Spleen (tissue), 11 donors: ENCODE results near the gene AARS1. TPM values are rescaled to one million over a fixed set of nuclear protein-coding genes. Genes with fewer than 3 reads are reported as not detected.
"Not testable (repeated sequence)": the region's sequence is repeated elsewhere in the genome, so short reads cannot be mapped to it uniquely, and the experiment has no call there.

ENCODE experiments used
- DNase-seq: peaks from one replicate; pipeline ENCODE4 v3.0.0-alpha.2; 2020
- H3K27ac ChIP-seq, 8 donors: fragments of 200-600 bp; sonication (generic) in 7 of 8; 1 replicate in 4 of 8; 2 replicates in 4 of 8; pipeline versions ENCODE4 v1.5.0 to v1.8.0; 2016 to 2021; ENCODE audit warnings: inconsistent platforms in 4 of 8, mild to moderate bottlenecking in 4 of 8, moderate library complexity in 1 of 8
- H3K27me3 ChIP-seq, 7 donors: fragments of 200-600 bp; sonication (generic) in 6 of 7; replicated peaks in 1 of 7; 1 replicate in 4 of 7; 2 replicates in 3 of 7; pipeline versions ENCODE4 v1.5.0 to v1.8.0; 2016 to 2021; ENCODE audit warnings: inconsistent platforms in 3 of 7, mild to moderate bottlenecking in 1 of 7
- H3K36me3 ChIP-seq, 6 donors: fragments of 200-600 bp; sonication (generic) in 5 of 6; 1 replicate in 4 of 6; 2 replicates in 2 of 6; pipeline versions ENCODE4 v1.5.0 to v1.8.0; 2016 to 2021; ENCODE audit warnings: inconsistent platforms in 2 of 6
- H3K4me1 ChIP-seq, 6 donors: fragments of 200-600 bp; sonication (generic) in 5 of 6; 1 replicate in 3 of 6; 2 replicates in 3 of 6; pipeline versions ENCODE4 v1.5.0 to v1.8.0; 2016 to 2021; ENCODE audit warnings: inconsistent platforms in 3 of 6
- H3K4me3 ChIP-seq, 8 donors: fragments of 200-600 bp; sonication (generic) in 7 of 8; 1 replicate in 4 of 8; 2 replicates in 4 of 8; pipeline versions ENCODE4 v1.5.0 to v1.8.0; 2016 to 2021; ENCODE audit warnings: inconsistent platforms in 4 of 8, mild to moderate bottlenecking in 4 of 8, moderate library complexity in 2 of 8
- H3K9me3 ChIP-seq, 8 donors: fragments of 200-600 bp; sonication (generic) in 7 of 8; 1 replicate in 4 of 8; 2 replicates in 4 of 8; pipeline versions ENCODE4 v1.5.0 to v1.8.0; 2016 to 2021; ENCODE audit warnings: inconsistent platforms in 4 of 8
- POLR2A ChIP-seq, 3 donors: fragments of 450-650 bp; IDR thresholded peaks; one replicate each; pipeline ENCODE4 v1.5.1; 2017; ENCODE audit warnings: antibody characterized with exemption in 3 of 3, mild to moderate bottlenecking in 1 of 3
- POLR2AphosphoS5 ChIP-seq, 3 donors: sonication (generic); formaldehyde crosslinking; IDR thresholded peaks; one replicate each; pipeline ENCODE4 v1.5.1; 2017; ENCODE audit warnings: antibody characterized with exemption in 3 of 3
- WGBS, 5 donors: extraction: QIAGEN DNeasy Blood & Tissue Kit in 3 of 5; methylation state at CpG; one replicate each; pipeline versions ENCODE4 v1.1.5 to v1.1.7; 2013 to 2018; 5-methylcytosine and 5-hydroxymethylcytosine counted together
- intact Hi-C: fragments of 100-400 bp; cut with DNase I; formaldehyde crosslinking; loops from one replicate; pipeline ENCODE4 v1.15.0; 2023; ENCODE audit warnings: low total_unique reads
- polyA plus RNA-seq, 3 donors: library from polyadenylated mRNA; stranded (reverse); fragments of 200-250 nt; gene quantifications; one replicate each; pipeline ENCODE4 v1.2.1, GENCODE V29; 2013
- total RNA-seq, 7 donors: library from RNA; depleted of rRNA in 3 of 7; stranded (reverse); fragments of >200 nt in 3 of 7; fragmentation: NEBNext Ultra II Directional in 4 of 7; extraction: Animal tissue kit (Norgen Biotek cat#: 25700) in 4 of 7; gene quantifications; one replicate each; pipeline versions ENCODE4 v1.1.0 to v1.2.1, GENCODE V29; 2016 to 2021
- TF ChIP-seq, protein P1 (sequence below), 11 experiments: fragments of 200-600 bp in 7 of 11; fragments of 450-650 bp in 4 of 11; sonication (generic) in 4 of 11; IDR thresholded peaks in 8 of 11; conservative IDR thresholded peaks in 3 of 11; 1 replicate in 7 of 11; 2 replicates in 4 of 11; pipeline versions ENCODE4 v1.4.0 to v1.8.0; 2016 to 2021; ENCODE audit warnings: antibody characterized with exemption in 11 of 11, inconsistent platforms in 4 of 11, mild to moderate bottlenecking in 1 of 11
- donor health status: healthy with polysubstance abuse.
- donor health status: DM: no; HTN: no; CAD: no; lungs with moderate emphysema.
- donor health status: DM: no; HTN: no; CAD: no.
- donor health status: Bipolar disorder and iron deficiency.
- donor health status: healthy.
- donor health status: DM: no; HTN: no; CAD: no.
- donor health status: DM: yes; HTN: yes; CAD: no.

The AARS1 gene
- total and polyA plus RNA-seq, 10 donors: 15.4 to 80.9 (median 48.8) TPM

DNA sequence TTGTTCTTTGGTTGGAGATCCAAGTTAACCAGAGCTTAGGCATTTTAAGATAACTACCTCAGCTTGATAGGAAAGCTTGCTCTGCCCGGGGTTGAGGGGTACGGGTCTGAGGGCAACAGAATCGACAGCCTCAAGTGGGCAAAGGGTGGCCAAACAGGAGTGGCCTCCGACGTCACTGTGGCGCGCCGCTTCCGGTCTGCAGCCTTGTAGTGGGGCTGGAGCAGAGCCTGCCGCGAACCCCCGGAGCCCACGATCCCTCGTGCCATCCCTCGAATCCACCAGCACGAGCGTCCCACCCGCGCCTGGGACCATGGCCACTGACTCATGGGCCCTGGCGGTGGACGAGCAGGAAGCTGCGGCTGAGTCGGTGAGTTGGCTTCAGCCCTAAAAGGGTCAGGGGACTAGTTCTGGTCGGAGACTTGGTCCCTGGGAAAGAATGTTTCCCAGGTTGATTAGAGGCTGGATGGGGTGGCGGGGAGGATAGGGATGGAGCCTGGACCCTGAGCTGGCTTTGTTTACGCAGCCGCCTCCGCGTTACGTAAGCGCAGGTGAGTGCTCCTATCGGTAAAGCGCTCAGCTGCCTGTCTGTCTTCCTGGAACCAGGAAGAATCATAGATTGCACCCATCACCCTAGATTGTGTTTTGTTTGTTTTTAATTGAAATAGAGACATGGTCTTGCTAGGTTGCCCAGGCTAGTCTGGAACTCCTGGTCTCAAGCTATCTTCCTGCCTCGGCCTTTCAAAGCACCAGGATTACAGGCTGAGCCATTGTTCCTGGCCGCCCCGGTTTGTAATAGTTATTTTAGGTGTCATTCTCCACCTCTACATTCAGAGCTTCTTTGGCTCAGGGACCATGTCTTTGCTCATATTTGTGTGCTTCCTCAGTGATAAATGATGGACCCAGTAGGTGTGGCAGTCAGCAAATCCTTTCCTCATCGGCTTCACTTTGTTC, 10.0 kb upstream of the AARS1 start, which contains the start of gene DDX19B:
TSS of gene DDX19B (plus strand) at position 199 of the 951 bp plus-strand sequence. CDS start at position 311, 112 bp downstream.
- Histone ChIP-seq H3K27ac (peak within 1 kb of the TSS; percentile 91 to 97 (median 95)), H3K9me3 (peaks cover 0 to 16% (median 13%) of the 10 kb centered on the region in 8 donors), H3K36me3 (peaks cover 0 to 26% (median 2%) of the 10 kb centered on the region in 6 donors), H3K27me3 (no peaks in the 10 kb centered on the region), H3K4me1 (peaks cover 3 to 53% (median 23%) of the 10 kb centered on the region in 6 donors), H3K4me3 (peak within 1 kb of the TSS; percentile 63 to 87 (median 74))
- peak; percentile 95 for DNase-seq
- intact Hi-C loops: loop anchor here (5.0 kb wide), 1 partner anchor 48 kb away; the partner anchor contains the start of gene DDX19A
- 1 to 4% (median 1%) methylated on average over 25 to 37 of the region's 37 CpGs for WGBS, 5 donors
- TF ChIP-seq POLR2A (IDR thresholded peaks at IDR 0.05) (peak in 1 of 3 donors; percentile 55), POLR2AphosphoS5 (IDR thresholded peaks at IDR 0.05) (peak; percentile 90 to 95 (median 92))
- TF ChIP-seq, protein P1, sequence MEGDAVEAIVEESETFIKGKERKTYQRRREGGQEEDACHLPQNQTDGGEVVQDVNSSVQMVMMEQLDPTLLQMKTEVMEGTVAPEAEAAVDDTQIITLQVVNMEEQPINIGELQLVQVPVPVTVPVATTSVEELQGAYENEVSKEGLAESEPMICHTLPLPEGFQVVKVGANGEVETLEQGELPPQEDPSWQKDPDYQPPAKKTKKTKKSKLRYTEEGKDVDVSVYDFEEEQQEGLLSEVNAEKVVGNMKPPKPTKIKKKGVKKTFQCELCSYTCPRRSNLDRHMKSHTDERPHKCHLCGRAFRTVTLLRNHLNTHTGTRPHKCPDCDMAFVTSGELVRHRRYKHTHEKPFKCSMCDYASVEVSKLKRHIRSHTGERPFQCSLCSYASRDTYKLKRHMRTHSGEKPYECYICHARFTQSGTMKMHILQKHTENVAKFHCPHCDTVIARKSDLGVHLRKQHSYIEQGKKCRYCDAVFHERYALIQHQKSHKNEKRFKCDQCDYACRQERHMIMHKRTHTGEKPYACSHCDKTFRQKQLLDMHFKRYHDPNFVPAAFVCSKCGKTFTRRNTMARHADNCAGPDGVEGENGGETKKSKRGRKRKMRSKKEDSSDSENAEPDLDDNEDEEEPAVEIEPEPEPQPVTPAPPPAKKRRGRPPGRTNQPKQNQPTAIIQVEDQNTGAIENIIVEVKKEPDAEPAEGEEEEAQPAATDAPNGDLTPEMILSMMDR (IDR thresholded peaks at IDR 0.05 in 8 of 11, conservative IDR thresholded peaks at IDR 0.05 in 3 of 11): peak in 1 of 11 experiments; percentile 14

DNA sequence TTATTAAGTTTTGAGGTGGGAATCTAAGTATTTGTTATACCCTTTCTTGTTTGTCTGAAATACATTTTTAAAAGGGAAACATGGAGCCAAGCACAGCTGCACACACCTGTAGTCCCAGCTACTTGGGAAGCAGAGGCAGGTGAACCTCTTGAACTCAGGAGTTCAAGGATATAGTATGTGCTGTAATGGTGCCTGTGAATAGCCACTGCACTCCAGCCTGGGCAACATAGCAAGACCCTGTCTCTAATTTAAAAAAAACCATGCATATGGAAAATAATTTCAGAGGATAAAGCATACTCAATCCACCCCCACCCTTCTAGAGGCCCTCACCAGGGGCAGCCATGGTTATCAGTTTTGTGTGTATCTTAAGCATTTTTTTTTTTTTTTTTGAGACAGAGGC, 6.3 kb upstream of the AARS1 start:
- Histone ChIP-seq H3K4me3 (no peak overlapping the region), H3K27me3 (no peaks in the 10 kb centered on the region), H3K4me1 (peaks cover 3 to 22% (median 17%) of the 10 kb centered on the region in 6 donors), H3K36me3 (peaks cover 0 to 4% (median 0%) of the 10 kb centered on the region in 6 donors), H3K27ac (no peak overlapping the region), H3K9me3 (peaks cover 0 to 4% (median 2%) of the 10 kb centered on the region in 8 donors)
- TF ChIP-seq, protein P1 (IDR thresholded peaks at IDR 0.05 in 8 of 11, conservative IDR thresholded peaks at IDR 0.05 in 3 of 11): no peak
- TF ChIP-seq POLR2A (IDR thresholded peaks at IDR 0.05) (no peak), POLR2AphosphoS5 (IDR thresholded peaks at IDR 0.05) (no peak)
- intact Hi-C loops: loop anchor here (5.0 kb wide), 1 partner anchor 52 kb away; the partner anchor contains the start of gene DDX19A
- DNase-seq: no peak

DNA sequence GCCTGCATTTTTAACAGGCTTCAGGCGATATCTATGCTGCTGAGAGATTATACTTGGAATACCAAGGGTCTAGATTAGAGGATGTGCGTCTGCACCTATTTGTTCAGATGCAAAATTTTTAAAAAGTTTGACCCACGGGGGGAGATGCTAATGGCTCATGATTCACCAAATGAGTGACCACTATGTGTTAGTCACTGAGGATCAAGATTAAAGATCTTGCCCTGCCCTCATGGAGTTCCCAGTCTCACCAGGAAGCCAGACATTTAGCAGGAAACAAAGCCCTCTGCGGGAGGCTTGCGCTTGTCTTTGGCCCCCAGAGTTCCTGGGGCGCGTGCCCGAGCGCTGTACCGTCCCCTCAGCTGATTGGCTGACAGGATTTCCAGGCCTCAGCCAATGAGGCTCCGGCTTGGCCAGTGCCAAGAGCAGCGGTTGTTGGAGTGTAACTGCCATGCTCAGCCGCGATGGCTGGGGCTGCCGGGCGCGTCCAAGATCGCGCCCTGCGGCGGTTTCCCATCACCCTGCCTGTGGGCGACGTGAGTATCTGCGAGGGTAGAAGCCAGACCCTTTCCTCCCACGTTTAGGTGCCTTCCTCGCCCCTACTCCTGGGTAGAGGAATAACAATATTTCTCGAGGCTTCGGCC, 5.2 kb upstream of the AARS1 start:
- Histone ChIP-seq H3K27ac (no peak overlapping the region), H3K36me3 (no peaks in the 10 kb centered on the region), H3K4me3 (no peak overlapping the region), H3K4me1 (peaks cover 0 to 18% (median 12%) of the 10 kb centered on the region in 6 donors), H3K9me3 (no peaks in the 10 kb centered on the region), H3K27me3 (no peaks in the 10 kb centered on the region)
- intact Hi-C loops: loop anchor here (5.0 kb wide), 1 partner anchor 53 kb away; the partner anchor contains the start of gene DDX19A
- TF ChIP-seq POLR2A (IDR thresholded peaks at IDR 0.05) (no peak), POLR2AphosphoS5 (IDR thresholded peaks at IDR 0.05) (no peak)
- TF ChIP-seq, protein P1 (IDR thresholded peaks at IDR 0.05 in 8 of 11, conservative IDR thresholded peaks at IDR 0.05 in 3 of 11): no peak
- WGBS, 5 donors: 90 to 95% (median 94%) methylated on average over 25 to 28 of the region's 28 CpGs
- peak; percentile 69 for DNase-seq

DNA sequence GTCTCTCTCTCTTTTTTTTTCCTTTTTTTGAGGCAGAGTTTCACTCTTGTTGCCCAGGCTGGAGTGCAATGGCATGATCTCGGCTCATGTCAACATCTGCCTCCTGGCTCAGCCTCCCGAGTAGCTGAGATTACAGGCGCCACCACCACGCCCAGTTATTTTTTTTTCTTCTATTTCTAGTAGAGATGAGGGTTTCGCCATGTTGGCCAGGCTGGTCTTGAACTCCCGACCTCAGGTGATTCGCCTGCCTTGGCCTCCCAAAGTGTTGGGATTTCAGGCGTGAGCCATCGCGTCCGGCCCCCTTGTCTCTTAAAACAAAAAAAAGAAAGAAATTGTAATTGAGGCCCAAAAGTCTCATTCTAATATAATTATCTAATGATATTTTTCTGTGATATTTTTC, 2.8 kb upstream of the AARS1 start:
- intact Hi-C loops, H3K36me3 ChIP-seq, H3K27me3 ChIP-seq, H3K4me3 ChIP-seq, H3K27ac ChIP-seq, H3K9me3 ChIP-seq: not testable (repeated sequence)
- 94 to 98% (median 96%) methylated on average over 11 of the region's 11 CpGs for WGBS, 5 donors
- H3K4me1 ChIP-seq: peaks cover 0 to 26% (median 20%) of the 10 kb centered on the region in 6 donors
- DNase-seq: peak; percentile 4
